H1 (cell line): ENCODE data around the gene PPP2R5B. TPM values are rescaled to one million over a fixed set of nuclear protein-coding genes. Genes with fewer than 3 reads are reported as not detected.

Experiments
- CTCF ChIA-PET: fragments of 300-600 bp; sonication (Branson Sonifier 250); formaldehyde crosslinking; loops from one replicate; lab custom pipeline; 2021; ENCODE audit not compliant: partially characterized antibody; lab: Charles Lee
- POLR2A ChIA-PET: fragments of 300-600 bp; sonication (Branson Sonifier 250); formaldehyde crosslinking; loops from one replicate; lab custom pipeline; 2021; ENCODE audit warnings: inconsistent platforms; ENCODE audit not compliant: partially characterized antibody; lab: Charles Lee
- DNase-seq, 2 experiments: peaks; one replicate each; pipeline versions ENCODE4 v3.0.0 to v3.0.0-alpha.2; 2010 to 2022; ENCODE audit warnings: low spot score in 2 of 2, low read depth in 1 of 2, mixed read lengths in 1 of 2
- FAIRE-seq: peaks from 2 replicates; lab custom pipeline; 2011; peaks lifted over from hg19 to GRCh38; lab: Jason Lieb, UNC
- H2AFZ ChIP-seq: 2 replicates; pipeline ENCODE4 v1.8.1; 2012; ENCODE audit warnings: low read length, inconsistent platforms
- H2AK5ac ChIP-seq: 2 replicates; pipeline ENCODE4 v1.6.1; 2013; ENCODE audit warnings: low read depth, low read length
- H2BK120ac ChIP-seq: replicated peaks from 2 replicates; pipeline ENCODE3; 2013; ENCODE audit warnings: low read depth, low read length, inconsistent platforms
- H2BK12ac ChIP-seq: 2 replicates; pipeline ENCODE4 v1.6.1; 2013; ENCODE audit warnings: low read depth, low read length
- H2BK15ac ChIP-seq: 2 replicates; pipeline ENCODE4 v1.6.1; 2013; ENCODE audit warnings: low read length
- H2BK20ac ChIP-seq: 2 replicates; pipeline ENCODE4 v1.6.1; 2013; ENCODE audit warnings: low read length
- H2BK5ac ChIP-seq: 2 replicates; pipeline ENCODE4 v1.6.1; 2013; ENCODE audit warnings: low read depth, low read length
- H3K14ac ChIP-seq: 2 replicates; pipeline ENCODE4 v1.6.1; 2013; ENCODE audit warnings: inconsistent platforms; ENCODE audit not compliant: insufficient read length
- H3K18ac ChIP-seq: 2 replicates; pipeline ENCODE4 v1.6.1; 2013; ENCODE audit warnings: low read length; ENCODE audit errors: extremely low read depth
- H3K23ac ChIP-seq: 2 replicates; pipeline ENCODE4 v1.6.1; 2013; ENCODE audit warnings: inconsistent platforms; ENCODE audit not compliant: insufficient read length
- H3K23me2 ChIP-seq: 2 replicates; pipeline ENCODE4 v1.6.1; 2013; ENCODE audit warnings: low read depth, low read length
- H3K27ac ChIP-seq: 2 replicates; pipeline ENCODE4 v1.6.1; 2011; ENCODE audit warnings: low read depth, low read length, inconsistent platforms
- H3K27me3 ChIP-seq, 4 experiments: replicated peaks in 1 of 4; 1 replicate in 1 of 4; 2 replicates in 3 of 4; pipeline versions ENCODE4 v1.6.1 to v1.8.1; 2011 to 2013; ENCODE audit warnings: low read length in 3 of 4, mild to moderate bottlenecking in 3 of 4, inconsistent platforms in 2 of 4, mixed read lengths in 2 of 4, moderate library complexity in 1 of 4; ENCODE audit not compliant: control insufficient read depth in 3 of 4, insufficient read depth in 3 of 4; ENCODE audit errors: extremely low read depth in 1 of 4
- H3K36me3 ChIP-seq, 4 experiments: 2 replicates each; pipeline versions ENCODE4 v1.6.1 to v1.8.1; 2011 to 2013; ENCODE audit warnings: mild to moderate bottlenecking in 4 of 4, low read length in 3 of 4, moderate library complexity in 2 of 4, control low read depth in 1 of 4, inconsistent platforms in 1 of 4; ENCODE audit not compliant: insufficient read depth in 4 of 4, control insufficient read depth in 2 of 4
- H3K4ac ChIP-seq: replicated peaks from 2 replicates; pipeline ENCODE3; 2013; ENCODE audit warnings: low read length, low read depth, mixed read lengths, inconsistent platforms; ENCODE audit not compliant: insufficient read length
- H3K4me1 ChIP-seq, 4 experiments: replicated peaks in 1 of 4; 1 replicate in 1 of 4; 2 replicates in 3 of 4; pipeline versions ENCODE4 v1.6.1 to v1.8.1; 2011 to 2013; ENCODE audit warnings: low read length in 3 of 4, inconsistent platforms in 2 of 4, mixed read lengths in 1 of 4; ENCODE audit not compliant: insufficient read depth in 4 of 4, control insufficient read depth in 3 of 4
- H3K4me2 ChIP-seq, 2 experiments: 2 replicates each; pipeline versions ENCODE4 v1.6.1 to v1.8.1; 2011 to 2013; ENCODE audit warnings: low read depth in 2 of 2, low read length in 2 of 2, control low read depth in 1 of 2, inconsistent platforms in 1 of 2, mild to moderate bottlenecking in 1 of 2; ENCODE audit not compliant: insufficient read depth in 1 of 2
- H3K4me3 ChIP-seq, 4 experiments: fragments of 200-600, 300-600 bp in 1 of 4; sonication (generic), shearing (Covaris generic), sonication (Bioruptor Twin) in 1 of 4; 2 replicates each; pipeline versions ENCODE4 v1.5.1 to v1.8.1; 2011 to 2016; ENCODE audit warnings: low read length in 4 of 4, low read depth in 3 of 4, control low read depth in 2 of 4, inconsistent platforms in 2 of 4, mild to moderate bottlenecking in 2 of 4, mixed read lengths in 1 of 4, moderate library complexity in 1 of 4; ENCODE audit not compliant: insufficient read depth in 2 of 4; ENCODE audit errors: extremely low read depth in 1 of 4
- H3K56ac ChIP-seq: replicated peaks from 2 replicates; pipeline ENCODE3; 2013; ENCODE audit warnings: low read depth, mild to moderate bottlenecking, mixed read lengths, low read length, inconsistent platforms; ENCODE audit not compliant: insufficient read length
- H3K79me1 ChIP-seq: 2 replicates; pipeline ENCODE4 v1.6.1; 2013; ENCODE audit warnings: low read depth, low read length, control low read depth
- H3K79me2 ChIP-seq, 2 experiments: 2 replicates each; pipeline versions ENCODE4 v1.6.1 to v1.8.1; 2012 to 2013; ENCODE audit warnings: low read length in 2 of 2, mild to moderate bottlenecking in 2 of 2, inconsistent platforms in 1 of 2; ENCODE audit not compliant: insufficient read depth in 2 of 2, control insufficient read depth in 1 of 2
- H3K9ac ChIP-seq, 4 experiments: replicated peaks in 1 of 4; 1 replicate in 1 of 4; 2 replicates in 3 of 4; pipeline versions ENCODE4 v1.6.1 to v1.8.1; 2011 to 2013; ENCODE audit warnings: low read depth in 3 of 4, low read length in 3 of 4, control low read depth in 2 of 4, mild to moderate bottlenecking in 2 of 4, moderate library complexity in 2 of 4, inconsistent platforms in 1 of 4; ENCODE audit errors: extremely low read depth in 1 of 4
- H3K9me3 ChIP-seq, 2 experiments: 2 replicates each; pipeline versions ENCODE4 v1.6.1 to v1.8.1; 2012 to 2013; ENCODE audit warnings: mild to moderate bottlenecking in 2 of 2, moderate library complexity in 2 of 2, control low read depth in 1 of 2, inconsistent platforms in 1 of 2, low read depth in 1 of 2, low read length in 1 of 2, mixed read lengths in 1 of 2; ENCODE audit not compliant: insufficient read depth in 2 of 2
- H4K20me1 ChIP-seq, 2 experiments: replicated peaks in 1 of 2; 2 replicates each; pipeline versions ENCODE3 to v1.8.1; 2011 to 2013; ENCODE audit warnings: inconsistent platforms in 2 of 2, low read length in 2 of 2, mild to moderate bottlenecking in 1 of 2; ENCODE audit not compliant: insufficient read depth in 2 of 2, control insufficient read depth in 1 of 2
- H4K5ac ChIP-seq: 2 replicates; pipeline ENCODE4 v1.6.1; 2013; ENCODE audit warnings: low read length, low read depth, mixed read lengths, inconsistent platforms; ENCODE audit not compliant: insufficient read length
- H4K8ac ChIP-seq: 2 replicates; pipeline ENCODE4 v1.8.0; 2013; ENCODE audit warnings: mild to moderate bottlenecking, moderate library complexity, low read length, inconsistent platforms; ENCODE audit not compliant: insufficient read depth; ENCODE audit errors: extremely low read depth
- H4K91ac ChIP-seq: replicated peaks from 2 replicates; pipeline ENCODE3; 2013; ENCODE audit warnings: low read length, mixed read lengths, inconsistent platforms; ENCODE audit not compliant: insufficient read length
- CBX5 ChIP-seq: fragments of 300-800, 300-1000 bp; sonication (generic); IDR thresholded peaks from 2 replicates; pipeline ENCODE4 v1.7.1; 2016; ENCODE audit warnings: antibody characterized with exemption, low read length, low read depth
- CHD1 ChIP-seq: IDR thresholded peaks from 2 replicates; pipeline ENCODE4 v1.6.1; 2012; ENCODE audit warnings: low read depth, low read length, improper control_type of control experiment
- JUN ChIP-seq: IDR thresholded peaks from 2 replicates; pipeline ENCODE4 v1.6.1; 2011; ENCODE audit warnings: low read depth, mild to moderate bottlenecking, improper control_type of control experiment, low read length
- JUND ChIP-seq: IDR thresholded peaks from 2 replicates; pipeline ENCODE4 v1.6.1; 2011; ENCODE audit warnings: mild to moderate bottlenecking, improper control_type of control experiment, low read length
- KDM5A ChIP-seq: fragments of 200-600 bp; IDR thresholded peaks from 2 replicates; pipeline ENCODE4 v1.7.1; 2012; ENCODE audit warnings: mild to moderate bottlenecking, low read length, inconsistent platforms, mixed read lengths
- POLR2AphosphoS5 ChIP-seq: IDR thresholded peaks from 2 replicates; pipeline ENCODE4 v1.6.1; 2011; ENCODE audit warnings: low read depth, low read length
- SAP30 ChIP-seq: fragments of 300-600 bp; sonication (generic); IDR thresholded peaks from 2 replicates; pipeline ENCODE4 v1.7.1; 2012; ENCODE audit warnings: low read length, moderate library complexity, mild to moderate bottlenecking, inconsistent platforms; ENCODE audit not compliant: insufficient read depth, insufficient replicate concordance
- SIRT6 ChIP-seq: IDR thresholded peaks from one replicate; pipeline ENCODE4 v1.7.1; 2012; ENCODE audit warnings: low read length, inconsistent platforms
- SIX5 ChIP-seq: IDR thresholded peaks from 2 replicates; pipeline ENCODE4 v1.6.1; 2011; ENCODE audit warnings: mild to moderate bottlenecking, low read depth, low read length
- SUZ12 ChIP-seq: fragments of 200-600 bp; sonication (generic); IDR thresholded peaks from 2 replicates; pipeline ENCODE4 v1.6.1; 2012; ENCODE audit warnings: mild to moderate bottlenecking, inconsistent platforms, low read length, moderate library complexity, mixed read lengths
- ZNF274 ChIP-seq: IDR thresholded peaks from 2 replicates; pipeline ENCODE4 v1.7.0; 2012; ENCODE audit warnings: low read length, borderline replicate concordance; ENCODE audit errors: extremely low read depth
- WGBS, 2 experiments: shearing (Covaris generic) in 1 of 2; methylation state at CpG; one replicate each; pipeline versions ENCODE4 v1.1.6 to v1.1.7; 2013 to 2015; ENCODE audit warnings: low lambda C conversion rate in 2 of 2, mixed read lengths in 2 of 2, inconsistent platforms in 1 of 2, low coverage in 1 of 2, missing lambda C conversion rate in 1 of 2; ENCODE audit not compliant: insufficient replicate concordance in 2 of 2, insufficient coverage in 1 of 2, insufficient read length in 1 of 2; ENCODE audit errors: extremely low coverage in 1 of 2, missing lambda C conversion rate in 1 of 2; 5-methylcytosine and 5-hydroxymethylcytosine counted together
- polyA plus RNA-seq, 7 experiments: library from polyadenylated mRNA; depleted of rRNA in 3 of 7; stranded (reverse) in 5 of 7; unstranded in 2 of 7; fragments of >200 nt in 5 of 7; fragments of 200-250 nt in 2 of 7; gene quantifications; 1 replicate in 5 of 7; 2 replicates in 1 of 7; 4 replicates in 1 of 7; pipeline versions ENCODE4 v1.2.1 to v1.2.3, GENCODE V29; 2011 to 2013; ENCODE audit warnings: missing spikeins in 2 of 7, mixed read lengths in 2 of 7
- total RNA-seq: library from RNA; stranded (reverse); fragmentation: NEBNext Ultra II Directional; extraction: Animal tissue kit (Norgen Biotek cat#: 25700); gene quantifications from 2 replicates; pipeline ENCODE4 v1.2.1, GENCODE V29; 2021
- TF ChIP-seq, protein P1 (sequence below), 3 experiments: IDR thresholded peaks; 1 replicate in 2 of 3; 2 replicates in 1 of 3; pipeline versions ENCODE4 v1.5.1 to v1.6.1; 2011; ENCODE audit warnings: low read length in 3 of 3, mild to moderate bottlenecking in 3 of 3, inconsistent platforms in 2 of 3, low read depth in 1 of 3, moderate library complexity in 1 of 3; ENCODE audit not compliant: insufficient read depth in 1 of 3; ENCODE audit errors: control extremely low read depth in 1 of 3

PPP2R5B gene
- total and polyA plus RNA-seq, 2 of the 8 experiments (the other 6 are each of a cell fraction or from before 2014, with no cell fraction given) = 4.9 to 5.1 TPM

DNA sequence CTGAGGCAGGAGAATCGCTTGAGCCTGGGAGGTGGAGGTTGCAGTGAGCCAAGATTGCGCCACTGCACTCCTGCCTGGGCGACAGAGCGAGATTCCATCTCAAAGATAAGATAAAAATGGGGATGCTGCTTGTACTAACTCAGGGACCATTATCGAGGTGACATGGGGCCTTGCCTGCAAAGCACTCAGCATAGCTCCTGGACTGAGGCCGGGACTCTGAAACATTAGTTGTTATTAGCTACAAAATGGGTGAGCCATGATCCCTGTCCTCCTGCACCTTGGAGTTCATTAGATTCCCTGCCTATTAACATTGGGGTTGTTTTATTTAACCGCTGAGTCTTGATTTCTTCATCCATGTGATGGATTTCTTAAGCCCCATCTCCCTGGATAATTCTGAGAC, 5.1 kb downstream of the PPP2R5B start:
- Histone ChIP-seq H3K4me1 (peaks cover 0 to 4% (median 0%) of the 10 kb centered on the region in 4 experiments; a peak in 3 of 7 replicates), H4K91ac (no peak overlapping the region), H3K4me2 (no peak overlapping the region), H3K56ac (no peak overlapping the region), H3K23me2 (peaks cover 4% of the 10 kb centered on the region; the same call in 1 of the 2 replicates), H3K18ac (no peak overlapping the region), H3K9me3 (no peaks in the 10 kb centered on the region), H3K23ac (no peak overlapping the region), H3K27ac (no peak overlapping the region), H3K79me2 (no peaks in the 10 kb centered on the region), H2BK120ac (no peak overlapping the region), H3K4me3 (no peak overlapping the region), H3K36me3 (no peaks in the 10 kb centered on the region; a peak in 1 of 8 replicates), H4K20me1 (peaks cover 0 to 3% of the 10 kb centered on the region in 2 experiments), H3K79me1 (no peaks in the 10 kb centered on the region), H2AFZ (no peak overlapping the region), H2BK12ac (no peak overlapping the region), H2BK20ac (no peak overlapping the region), H2BK15ac (no peak overlapping the region), H3K14ac (no peak overlapping the region), H3K27me3 (peaks cover 0 to 6% (median 4%) of the 10 kb centered on the region in 4 experiments; a peak in 4 of 7 replicates), H2BK5ac (no peak overlapping the region), H3K9ac (no peak overlapping the region), H3K4ac (no peak overlapping the region), H2AK5ac (no peak overlapping the region), H4K8ac (no peak overlapping the region), H4K5ac (no peak overlapping the region)
- DNase-seq (no peak), FAIRE-seq (no peak)
- POLR2A ChIA-PET = interaction anchor here (2.2 kb wide), 1 partner anchor 12 kb away, joined by 6 read pairs; no protein-coding TSS in a partner anchor
- CTCF ChIA-PET = interaction anchor here (0.8 to 3.8 kb wide), 8 partner anchors 11 to 116 kb away, joined by 3 to 15 read pairs (median 4); no protein-coding TSS in a partner anchor
- 87% methylated on average over 7 of the region's 7 CpGs; no CpG with 5 or more reads in 1 of the 2 experiments for WGBS, 2 experiments
- no peak for TF ChIP-seq JUN
- TF ChIP-seq SIRT6 = no peak
- no peak for TF ChIP-seq KDM5A
- TF ChIP-seq CHD1 = no peak
- TF ChIP-seq SIX5 = no peak
- TF ChIP-seq CBX5 = no peak
- TF ChIP-seq JUND = no peak
- TF ChIP-seq SAP30 = no peak
- no peak for TF ChIP-seq ZNF274
- TF ChIP-seq SUZ12 = no peak
- TF ChIP-seq, protein P1, sequence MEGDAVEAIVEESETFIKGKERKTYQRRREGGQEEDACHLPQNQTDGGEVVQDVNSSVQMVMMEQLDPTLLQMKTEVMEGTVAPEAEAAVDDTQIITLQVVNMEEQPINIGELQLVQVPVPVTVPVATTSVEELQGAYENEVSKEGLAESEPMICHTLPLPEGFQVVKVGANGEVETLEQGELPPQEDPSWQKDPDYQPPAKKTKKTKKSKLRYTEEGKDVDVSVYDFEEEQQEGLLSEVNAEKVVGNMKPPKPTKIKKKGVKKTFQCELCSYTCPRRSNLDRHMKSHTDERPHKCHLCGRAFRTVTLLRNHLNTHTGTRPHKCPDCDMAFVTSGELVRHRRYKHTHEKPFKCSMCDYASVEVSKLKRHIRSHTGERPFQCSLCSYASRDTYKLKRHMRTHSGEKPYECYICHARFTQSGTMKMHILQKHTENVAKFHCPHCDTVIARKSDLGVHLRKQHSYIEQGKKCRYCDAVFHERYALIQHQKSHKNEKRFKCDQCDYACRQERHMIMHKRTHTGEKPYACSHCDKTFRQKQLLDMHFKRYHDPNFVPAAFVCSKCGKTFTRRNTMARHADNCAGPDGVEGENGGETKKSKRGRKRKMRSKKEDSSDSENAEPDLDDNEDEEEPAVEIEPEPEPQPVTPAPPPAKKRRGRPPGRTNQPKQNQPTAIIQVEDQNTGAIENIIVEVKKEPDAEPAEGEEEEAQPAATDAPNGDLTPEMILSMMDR (IDR thresholded peaks at IDR 0.05; ENCODE audit: control extremely low read depth in 1 of 3, insufficient read depth in 1 of 3, low read depth in 1 of 3, low read length in 3 of 3) = no peak
- no peak for TF ChIP-seq POLR2AphosphoS5
